A549 (cell line): ENCODE measurements around the gene VANGL1.

Experiments
- FOXS1 ChIP-seq: fragments of 250-450 bp; sonication (Bioruptor Pico); IDR thresholded peaks from 2 replicates; pipeline ENCODE4 v1.5.0; 2020; ENCODE audit warnings: mild to moderate bottlenecking, moderate library complexity
- HOXA7 ChIP-seq: fragments of 250-450 bp; sonication (Bioruptor Pico); IDR thresholded peaks from 2 replicates; pipeline ENCODE4 v1.5.0; 2020; ENCODE audit warnings: mild to moderate bottlenecking, moderate library complexity
- MAFK ChIP-seq: fragments of 450-650 bp; IDR thresholded peaks from 2 replicates; pipeline ENCODE4 v1.6.1; 2014; ENCODE audit not compliant: partially characterized antibody
- MAX ChIP-seq: IDR thresholded peaks from 2 replicates; pipeline ENCODE4 v1.6.1; 2012
- MYC ChIP-seq: IDR thresholded peaks from 2 replicates; pipeline ENCODE4 v1.6.1; 2012; ENCODE audit warnings: mild to moderate bottlenecking, inconsistent platforms, low read length, improper control_type of control experiment, borderline replicate concordance
- NR3C1 ChIP-seq: fragments of >200 bp; sonication (Bioruptor Twin); formaldehyde crosslinking; IDR thresholded peaks from 3 replicates; pipeline ENCODE4 v1.6.1; 2017
- POLR2A ChIP-seq: IDR thresholded peaks from 2 replicates; pipeline ENCODE4 v1.6.1; 2012; ENCODE audit warnings: mild to moderate bottlenecking, low read length
- POLR2AphosphoS2 ChIP-seq: conservative IDR thresholded peaks from 2 replicates; pipeline ENCODE4 v1.6.1; 2012; ENCODE audit warnings: low read length, improper control_type of control experiment, inconsistent platforms
- RAD21 ChIP-seq, 2 experiments: fragments of >200 bp in 1 of 2; sonication (Bioruptor Twin) in 1 of 2; formaldehyde crosslinking in 1 of 2; IDR thresholded peaks in 1 of 2; conservative IDR thresholded peaks in 1 of 2; 2 replicates in 1 of 2; 3 replicates in 1 of 2; pipeline ENCODE4 v1.6.1; 2012 to 2018; ENCODE audit warnings: inconsistent platforms in 1 of 2
- RARB ChIP-seq: fragments of 250-450 bp; sonication (Bioruptor Pico); IDR thresholded peaks from 2 replicates; pipeline ENCODE4 v1.8.0; 2021; ENCODE audit warnings: mild to moderate bottlenecking, moderate library complexity
- TF ChIP-seq, protein P1 (sequence below): fragments of >200 bp; sonication (Bioruptor Twin); formaldehyde crosslinking; IDR thresholded peaks from 3 replicates; pipeline ENCODE4 v1.5.1; 2016

GRCh38 chr1:115669002-115669673 lies 27.4 kb downstream of the VANGL1 start:
- TF ChIP-seq MYC = no peak
- TF ChIP-seq, protein P1, sequence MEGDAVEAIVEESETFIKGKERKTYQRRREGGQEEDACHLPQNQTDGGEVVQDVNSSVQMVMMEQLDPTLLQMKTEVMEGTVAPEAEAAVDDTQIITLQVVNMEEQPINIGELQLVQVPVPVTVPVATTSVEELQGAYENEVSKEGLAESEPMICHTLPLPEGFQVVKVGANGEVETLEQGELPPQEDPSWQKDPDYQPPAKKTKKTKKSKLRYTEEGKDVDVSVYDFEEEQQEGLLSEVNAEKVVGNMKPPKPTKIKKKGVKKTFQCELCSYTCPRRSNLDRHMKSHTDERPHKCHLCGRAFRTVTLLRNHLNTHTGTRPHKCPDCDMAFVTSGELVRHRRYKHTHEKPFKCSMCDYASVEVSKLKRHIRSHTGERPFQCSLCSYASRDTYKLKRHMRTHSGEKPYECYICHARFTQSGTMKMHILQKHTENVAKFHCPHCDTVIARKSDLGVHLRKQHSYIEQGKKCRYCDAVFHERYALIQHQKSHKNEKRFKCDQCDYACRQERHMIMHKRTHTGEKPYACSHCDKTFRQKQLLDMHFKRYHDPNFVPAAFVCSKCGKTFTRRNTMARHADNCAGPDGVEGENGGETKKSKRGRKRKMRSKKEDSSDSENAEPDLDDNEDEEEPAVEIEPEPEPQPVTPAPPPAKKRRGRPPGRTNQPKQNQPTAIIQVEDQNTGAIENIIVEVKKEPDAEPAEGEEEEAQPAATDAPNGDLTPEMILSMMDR = no peak
- no peak for TF ChIP-seq RAD21 (conservative IDR thresholded peaks at IDR 0.05 in 1 of 2, IDR thresholded peaks at IDR 0.05 in 1 of 2)
- TF ChIP-seq POLR2A = no peak
- TF ChIP-seq HOXA7 (CRISPR knock-in tag) = no peak
- TF ChIP-seq FOXS1 (CRISPR knock-in tag) = no peak
- no peak for TF ChIP-seq NR3C1
- TF ChIP-seq MAX = no peak
- TF ChIP-seq POLR2AphosphoS2 = no peak
- TF ChIP-seq RARB (CRISPR knock-in tag) = no peak
- peak; percentile 73 for TF ChIP-seq MAFK
